ENCODE results near the gene REG1A.

REG1A gene

DNA sequence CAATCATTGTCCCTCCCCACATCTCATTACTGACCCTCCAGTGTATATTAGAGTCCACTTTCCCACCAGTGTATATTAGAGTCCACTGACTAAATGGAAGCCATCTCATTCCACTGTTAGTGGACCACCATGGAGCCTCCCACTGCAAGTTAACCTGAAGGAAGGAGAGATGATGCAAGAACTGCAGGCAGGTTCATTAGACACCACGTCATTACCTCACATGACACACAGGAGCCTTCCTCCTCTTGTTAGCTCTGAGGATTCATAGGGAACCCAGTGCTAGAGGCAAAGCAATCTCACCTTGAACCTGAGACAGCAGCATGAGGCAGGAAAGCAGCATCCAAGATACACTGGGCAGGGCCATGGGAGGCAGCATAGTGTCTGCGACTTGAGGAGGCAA lies 38.7 kb downstream of the REG1A start:
- H3K9me3 Mint-ChIP-seq: peaks cover 3% of the 10 kb centered on the region
- H3K4me3 Mint-ChIP-seq: no peak overlapping the region
- TF ChIP-seq, protein P1, sequence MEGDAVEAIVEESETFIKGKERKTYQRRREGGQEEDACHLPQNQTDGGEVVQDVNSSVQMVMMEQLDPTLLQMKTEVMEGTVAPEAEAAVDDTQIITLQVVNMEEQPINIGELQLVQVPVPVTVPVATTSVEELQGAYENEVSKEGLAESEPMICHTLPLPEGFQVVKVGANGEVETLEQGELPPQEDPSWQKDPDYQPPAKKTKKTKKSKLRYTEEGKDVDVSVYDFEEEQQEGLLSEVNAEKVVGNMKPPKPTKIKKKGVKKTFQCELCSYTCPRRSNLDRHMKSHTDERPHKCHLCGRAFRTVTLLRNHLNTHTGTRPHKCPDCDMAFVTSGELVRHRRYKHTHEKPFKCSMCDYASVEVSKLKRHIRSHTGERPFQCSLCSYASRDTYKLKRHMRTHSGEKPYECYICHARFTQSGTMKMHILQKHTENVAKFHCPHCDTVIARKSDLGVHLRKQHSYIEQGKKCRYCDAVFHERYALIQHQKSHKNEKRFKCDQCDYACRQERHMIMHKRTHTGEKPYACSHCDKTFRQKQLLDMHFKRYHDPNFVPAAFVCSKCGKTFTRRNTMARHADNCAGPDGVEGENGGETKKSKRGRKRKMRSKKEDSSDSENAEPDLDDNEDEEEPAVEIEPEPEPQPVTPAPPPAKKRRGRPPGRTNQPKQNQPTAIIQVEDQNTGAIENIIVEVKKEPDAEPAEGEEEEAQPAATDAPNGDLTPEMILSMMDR (IDR thresholded peaks at IDR 0.05; ENCODE audit: unreplicated experiment in 3 of 3): no peak
- H3K27me3 Mint-ChIP-seq (ENCODE audit: low read depth): no peaks in the 10 kb centered on the region
- no peaks in the 10 kb centered on the region for H3K36me3 Mint-ChIP-seq (ENCODE audit: low read depth)
- H3K4me1 Mint-ChIP-seq: no peaks in the 10 kb centered on the region
- no peak overlapping the region for H3K27ac Mint-ChIP-seq

DNA sequence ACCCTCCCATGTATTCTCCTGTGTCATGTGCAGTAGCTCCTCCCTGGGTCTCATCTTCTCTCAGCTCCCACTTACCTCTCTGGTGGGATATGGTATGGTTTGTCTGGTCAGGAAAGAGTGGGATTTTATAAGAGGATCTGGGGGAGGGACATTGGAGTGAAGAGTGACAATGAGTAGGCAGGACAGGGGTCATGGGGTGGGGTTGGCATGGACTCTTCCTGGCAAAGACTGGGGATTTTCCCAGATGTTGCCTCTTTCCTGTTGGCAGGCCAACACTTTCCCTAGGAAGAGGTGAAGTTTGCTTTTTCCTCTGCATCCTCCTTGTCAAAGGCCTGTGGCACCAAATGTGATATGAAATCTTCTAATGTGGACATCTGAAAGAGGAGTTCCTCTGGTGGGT lies 39.4 kb downstream of the REG1A start, which contains the start of gene REG3A:
TSS of gene REG3A (minus strand) at position 101 of the 400 bp plus-strand sequence. CDS start 348 bp downstream, outside the sequence.
- no peaks in the 10 kb centered on the region for H3K27me3 Mint-ChIP-seq (ENCODE audit: low read depth)
- TF ChIP-seq, protein P1 (IDR thresholded peaks at IDR 0.05; ENCODE audit: unreplicated experiment in 3 of 3): no peak

GRCh38 chr2:79162132-79162531 lies 41.8 kb downstream of the REG1A start:
- H3K36me3 Mint-ChIP-seq (ENCODE audit: low read depth): no peaks in the 10 kb centered on the region
- no peaks in the 10 kb centered on the region for H3K27me3 Mint-ChIP-seq (ENCODE audit: low read depth)
- H3K4me1 Mint-ChIP-seq: no peaks in the 10 kb centered on the region
- H3K4me3 Mint-ChIP-seq: no peak overlapping the region
- H3K9me3 Mint-ChIP-seq: peaks cover 3% of the 10 kb centered on the region
- H3K27ac Mint-ChIP-seq: no peak overlapping the region
- TF ChIP-seq, protein P1 (IDR thresholded peaks at IDR 0.05; ENCODE audit: unreplicated experiment in 3 of 3): no peak

More for the DNA sequence above, 39.4 kb downstream of the REG1A start, which contains the start of gene REG3A:
- Mint-ChIP-seq H3K4me1 (no peaks in the 10 kb centered on the region), H3K27ac (no peak within 1 kb of the TSS), H3K9me3 (peaks cover 3% of the 10 kb centered on the region), H3K36me3 (ENCODE audit: low read depth) (no peaks in the 10 kb centered on the region), H3K4me3 (no peak within 1 kb of the TSS)

- Mint-ChIP-seq H3K36me3 (ENCODE audit: low read depth) (no peaks in the 10 kb centered on the region), H3K4me1 (no peaks in the 10 kb centered on the region), H3K27me3 (ENCODE audit: low read depth) (no peaks in the 10 kb centered on the region), H3K4me3 (no peak overlapping the region), H3K27ac (no peak overlapping the region), H3K9me3 (peaks cover 3% of the 10 kb centered on the region)
- TF ChIP-seq, protein P1 (IDR thresholded peaks at IDR 0.05; ENCODE audit: unreplicated experiment in 3 of 3): no peak
These were observed 42.5 kb downstream of the REG1A start for GRCh38 chr2:79162801-79163200.

DNA sequence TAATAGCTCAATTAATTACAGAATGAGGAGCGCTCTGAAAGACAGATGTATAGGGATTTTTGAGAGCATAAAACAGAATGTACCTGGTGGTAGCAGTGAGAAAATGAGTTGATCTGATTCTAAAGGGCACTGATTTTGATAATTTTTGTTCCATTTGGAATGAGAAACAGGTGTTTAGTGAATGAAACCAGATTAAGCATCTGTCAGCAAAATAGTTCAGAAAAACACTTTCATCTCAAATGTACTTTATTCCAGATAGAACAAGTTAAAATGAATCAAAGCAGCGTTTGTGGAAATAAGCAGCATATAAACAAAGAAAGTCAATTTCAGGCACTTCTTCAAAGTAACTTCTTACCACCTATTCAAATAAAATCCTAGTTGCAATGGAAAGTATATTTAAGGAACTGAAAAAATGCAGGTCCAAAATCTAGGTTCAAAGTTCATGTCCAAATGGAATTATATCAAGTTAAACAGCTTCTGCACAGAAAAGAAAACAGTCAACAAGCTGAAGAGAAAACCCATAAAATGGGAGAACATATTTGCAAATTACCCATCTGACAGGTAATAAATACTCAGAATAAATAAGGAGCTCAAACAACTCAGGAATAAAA lies 51.2 kb downstream of the REG1A start:
- no peaks in the 10 kb centered on the region for H3K9me3 Mint-ChIP-seq
- H3K4me3 Mint-ChIP-seq: no peak overlapping the region
- H3K4me1 Mint-ChIP-seq: no peaks in the 10 kb centered on the region
- no peaks in the 10 kb centered on the region for H3K27me3 Mint-ChIP-seq (ENCODE audit: low read depth)
- TF ChIP-seq, protein P1 (IDR thresholded peaks at IDR 0.05; ENCODE audit: unreplicated experiment in 3 of 3): no peak
- no peaks in the 10 kb centered on the region for H3K36me3 Mint-ChIP-seq (ENCODE audit: low read depth)
- H3K27ac Mint-ChIP-seq: no peak overlapping the region
